Stimulated activated CD8-positive, alpha-beta memory T cell treated with anti-CD3 and anti-CD28 coated beads, Interleukin-15, amount 100 ng/mL, for 24 hours (primary cell): ENCODE measurements around the gene FOS.
"Not testable (repeated sequence)": the region's sequence is repeated elsewhere in the genome, so short reads cannot be mapped to it uniquely, and the experiment has no call there.

Experiments used
- DNase-seq: peaks from one replicate; pipeline ENCODE4 v3.0.0-alpha.2; 2020; ENCODE audit warnings: low read depth

The FOS gene

GRCh38 chr14:75278422-75279152 is at the start of gene FOS:
Gene FOS, plus strand, starts transcription at chr14:75278828. Its CDS starts 155 bp downstream, at chr14:75278983.
- peak; percentile 67 for DNase-seq

DNA sequence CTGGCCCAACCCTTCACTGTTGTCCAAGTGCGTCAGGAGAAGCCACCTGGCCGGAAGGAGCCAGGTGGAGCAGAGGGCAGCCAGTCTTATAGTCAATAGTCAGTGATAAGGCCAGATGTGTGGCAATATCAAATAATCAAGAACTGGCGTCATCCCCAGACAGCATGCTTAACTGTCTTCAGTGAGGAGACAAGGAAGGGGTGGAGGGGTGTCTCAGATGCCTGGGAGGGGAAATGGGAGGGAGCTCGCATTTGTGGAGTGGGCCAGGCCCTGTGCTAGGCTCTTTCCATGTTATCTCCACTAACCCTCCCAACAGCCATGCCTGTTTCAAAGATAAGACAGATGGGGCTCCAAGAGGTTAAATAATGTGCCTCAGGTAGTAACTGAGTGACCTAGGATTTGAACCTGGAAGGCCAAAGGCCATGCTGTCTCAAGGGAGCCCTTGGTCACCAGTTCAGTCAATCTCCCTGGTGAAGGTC is 48.9 kb upstream of the FOS start:
- DNase-seq = no peak

DNA sequence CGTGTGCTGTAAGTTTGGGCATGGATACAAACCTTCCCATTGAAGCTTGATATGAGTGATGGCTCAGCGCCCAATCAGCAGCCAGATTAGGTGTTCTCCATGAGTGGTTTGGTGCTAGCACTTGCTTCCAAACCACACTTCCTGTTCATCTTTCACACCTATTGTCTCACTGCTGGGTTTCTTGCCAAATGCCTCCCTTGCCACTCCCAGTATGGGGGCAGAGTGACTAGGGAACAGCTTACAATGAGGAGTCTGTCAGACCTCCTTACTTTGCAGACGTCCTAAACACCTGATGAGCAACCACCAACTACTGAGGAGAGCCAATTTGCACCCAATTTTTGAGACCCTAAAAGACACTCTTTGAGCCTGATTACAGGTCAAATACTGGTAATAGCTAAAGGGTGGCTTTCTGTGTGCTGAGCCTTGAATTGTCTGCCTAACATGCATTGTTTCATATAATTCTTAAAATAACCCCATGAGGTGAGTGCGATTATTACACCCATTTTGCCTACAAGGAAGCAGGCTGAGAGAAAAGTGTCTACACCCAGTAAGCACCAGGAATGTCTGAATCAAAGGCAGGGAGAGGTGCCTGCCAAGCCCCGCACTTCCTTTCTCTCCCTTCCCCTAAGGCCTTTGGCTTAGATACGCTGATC is 48.4 kb upstream of the FOS start:
- no peak for DNase-seq

DNA sequence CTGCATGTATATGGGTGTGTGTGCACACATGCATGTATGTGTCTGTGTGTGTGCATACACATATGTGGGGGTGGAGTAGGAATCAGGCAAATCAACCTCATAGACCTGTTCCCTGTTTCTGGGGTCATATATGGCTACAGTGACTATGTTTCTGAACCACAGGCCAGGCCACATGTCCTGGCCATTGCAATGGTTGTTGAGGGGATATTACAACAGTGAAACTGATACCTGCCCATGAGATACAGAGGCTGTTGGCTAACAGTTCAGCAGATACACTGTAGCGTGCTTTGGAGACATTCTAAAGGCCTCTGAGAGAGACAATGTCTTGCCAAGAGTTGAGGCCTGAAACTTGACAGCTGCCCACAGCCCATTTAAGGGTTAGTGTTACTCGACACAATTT is 47.3 kb upstream of the FOS start:
- no peak for DNase-seq

DNA sequence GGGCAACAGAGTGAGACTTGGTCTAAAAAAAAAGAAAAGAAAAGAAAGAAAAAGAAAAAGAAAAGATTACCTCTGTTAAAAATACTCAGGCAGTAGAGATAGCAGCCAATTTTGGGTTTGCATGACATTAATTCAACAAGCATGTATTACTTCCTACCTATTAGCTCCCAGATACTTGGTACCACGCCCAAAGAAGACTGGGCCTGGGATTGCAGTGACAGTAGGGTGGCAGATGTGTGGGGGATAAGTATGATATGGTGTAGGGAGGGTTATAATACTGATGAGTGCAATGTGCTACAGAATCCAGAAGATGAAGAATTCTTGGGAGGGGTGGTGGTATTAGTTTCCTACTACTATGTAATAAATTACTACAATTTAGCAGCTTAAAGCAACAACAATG is 46.4 kb upstream of the FOS start:
- no peak for DNase-seq

DNA sequence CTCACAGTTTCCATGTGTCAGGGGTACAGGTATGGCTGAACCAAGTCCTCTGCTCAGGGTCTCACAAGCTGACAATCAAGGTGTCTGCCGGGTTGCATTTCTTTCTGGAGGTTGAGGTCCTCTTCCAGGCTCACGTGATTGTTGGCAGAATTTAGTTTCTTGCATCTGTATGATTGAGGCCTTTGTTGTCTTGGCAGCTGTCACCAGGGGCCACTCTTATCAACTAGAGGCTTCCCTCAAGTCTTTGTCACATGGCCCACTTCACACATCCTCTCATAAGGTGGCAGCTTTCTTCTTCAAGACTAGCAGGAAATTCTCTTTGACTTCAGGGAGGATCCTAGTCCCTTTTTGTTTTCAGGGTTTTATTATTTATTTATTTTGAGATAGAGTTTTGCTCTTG is 46.0 kb upstream of the FOS start:
- no peak for DNase-seq

DNA sequence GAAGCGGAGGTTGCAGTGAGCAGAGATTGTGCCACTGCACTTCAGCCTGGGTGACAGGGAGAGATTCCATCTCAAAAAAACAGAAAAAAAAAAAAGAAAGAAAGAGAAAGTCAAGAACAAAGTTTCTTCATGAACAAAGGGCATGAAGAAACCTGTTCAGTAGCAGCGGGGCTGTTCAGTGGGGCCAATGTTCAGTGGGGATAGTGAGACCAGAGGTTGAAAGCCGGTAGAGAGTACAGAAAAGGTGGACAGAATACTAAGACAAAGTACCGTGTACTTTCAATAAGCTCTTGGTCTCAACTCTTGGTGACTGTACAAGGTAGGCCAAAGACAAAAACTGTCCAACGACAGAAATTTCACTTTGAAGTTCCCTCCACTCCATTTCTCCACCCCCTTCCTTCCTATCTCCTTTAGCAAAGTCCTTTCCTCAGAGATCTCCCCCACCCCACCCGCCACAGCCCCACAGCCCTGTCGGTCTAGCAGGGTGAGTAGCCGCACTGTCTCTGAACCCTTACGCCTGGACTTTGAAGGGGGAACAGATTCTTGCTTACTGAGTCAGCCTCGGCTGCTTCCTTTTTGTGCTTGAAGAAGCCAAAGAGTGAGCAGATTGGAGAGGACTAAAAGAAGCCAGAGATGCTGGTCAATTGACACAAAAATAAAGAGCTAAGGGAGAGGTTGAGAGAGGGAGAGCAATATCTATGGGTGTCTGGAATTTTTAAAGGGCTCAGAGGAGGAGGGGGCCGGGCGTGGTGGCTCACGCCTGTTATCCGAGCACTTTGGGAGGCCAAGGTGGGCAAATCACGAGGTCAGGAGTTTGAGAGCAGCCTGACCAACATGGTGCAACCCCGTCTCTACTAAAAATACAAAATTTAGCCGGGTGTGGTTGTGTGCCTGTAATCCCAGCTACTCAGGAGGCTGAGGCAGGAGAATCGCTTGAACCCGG is 44.2 kb upstream of the FOS start:
- DNase-seq = no peak

DNA sequence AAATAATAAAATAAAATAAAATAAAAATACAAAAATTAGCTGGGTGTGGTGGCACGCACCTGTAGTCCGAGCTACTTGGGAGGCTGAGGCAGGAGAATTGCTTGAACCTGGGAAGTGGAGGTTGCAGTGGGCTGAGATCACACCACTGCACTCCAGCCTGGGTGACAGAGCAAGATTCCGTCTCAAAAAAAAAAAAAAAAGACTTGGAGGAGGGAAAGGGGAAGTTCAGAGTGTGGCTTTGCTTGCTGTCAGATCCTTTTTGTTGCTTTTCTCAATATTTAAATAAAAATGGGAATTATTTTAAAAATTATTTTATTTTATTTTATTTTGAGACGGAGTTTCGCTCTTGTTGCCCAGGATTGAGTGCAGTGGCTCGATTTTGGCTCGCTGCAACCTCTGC is 43.4 kb upstream of the FOS start:
- DNase-seq = not testable (repeated sequence)

DNA sequence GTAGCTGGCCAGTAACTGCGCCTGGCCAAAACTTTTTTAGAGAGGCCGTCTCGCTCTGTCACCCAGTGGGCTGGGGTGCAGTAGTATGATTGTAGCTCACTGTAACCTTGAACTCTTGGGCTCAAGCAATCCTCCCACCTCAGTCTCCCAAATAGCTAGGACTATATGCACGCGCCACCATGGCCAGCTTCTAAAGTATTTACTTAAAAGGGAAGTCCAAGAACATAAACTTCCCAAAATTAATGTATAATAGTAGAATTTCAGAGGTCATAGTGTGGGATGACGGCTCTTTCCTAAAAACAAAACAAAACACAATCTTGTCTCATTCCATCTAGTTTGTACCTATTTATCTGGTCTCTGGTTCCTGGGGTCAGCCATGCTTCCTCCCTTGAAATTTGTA is 42.2 kb upstream of the FOS start:
- DNase-seq = no peak

DNA sequence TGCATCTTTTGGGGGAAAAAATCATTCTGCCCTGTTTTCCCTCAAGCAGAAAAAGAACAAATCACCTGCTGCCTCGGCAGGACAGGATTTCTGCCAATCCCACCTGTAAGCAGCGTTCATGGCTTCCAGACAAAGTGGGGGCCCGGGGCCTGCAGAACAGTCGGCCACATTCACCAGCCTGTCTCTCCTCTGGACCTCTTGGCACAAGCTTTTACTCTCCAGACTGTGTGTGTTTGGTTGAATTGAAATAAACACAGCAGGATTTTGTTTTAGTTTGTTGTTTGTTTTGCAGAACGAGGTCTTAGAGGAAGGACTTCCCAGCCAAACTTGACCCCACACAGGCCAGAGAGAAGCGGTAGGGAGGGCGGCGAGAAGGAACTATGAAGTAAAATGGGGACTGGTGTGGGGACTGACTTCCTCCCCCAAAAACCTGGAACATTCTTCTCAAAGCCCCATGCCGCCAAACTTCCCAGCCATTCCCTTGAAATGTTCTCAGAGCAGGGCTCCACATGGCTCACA is 41.7 kb upstream of the FOS start:
- DNase-seq = no peak

DNA sequence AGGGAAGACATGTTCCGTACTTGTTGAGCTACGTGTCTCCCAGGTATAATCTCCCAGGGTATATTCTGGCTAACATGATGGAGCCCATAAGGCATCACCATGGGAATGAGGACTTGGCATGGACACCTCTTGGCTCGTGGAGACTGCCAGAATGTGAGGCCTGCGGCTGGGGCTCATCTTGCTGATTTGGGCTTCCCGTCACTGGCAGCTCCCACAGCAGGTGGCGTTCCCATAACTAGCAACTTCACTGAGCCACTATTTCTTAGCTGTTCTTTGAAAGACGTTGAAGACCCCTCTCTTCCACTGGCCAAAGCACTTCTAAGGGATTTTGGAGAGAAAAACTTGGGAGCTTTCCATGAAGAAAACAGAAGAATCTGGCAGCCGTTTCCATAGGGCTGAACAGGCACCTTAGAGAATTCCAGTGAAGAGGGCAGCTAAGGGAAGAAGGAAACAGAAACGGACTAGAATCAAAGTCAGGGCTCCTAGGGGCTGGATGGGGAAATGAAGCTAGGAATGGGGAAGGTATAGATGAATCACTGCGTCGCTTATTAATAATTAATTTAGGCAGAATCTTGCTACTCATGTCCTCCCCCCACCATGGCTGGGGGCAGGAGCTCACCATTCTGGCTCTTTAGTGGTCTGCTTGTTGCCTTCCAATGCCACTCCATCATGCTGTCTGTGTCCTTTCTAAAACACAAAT is 39.7 kb upstream of the FOS start:
- no peak for DNase-seq

DNA sequence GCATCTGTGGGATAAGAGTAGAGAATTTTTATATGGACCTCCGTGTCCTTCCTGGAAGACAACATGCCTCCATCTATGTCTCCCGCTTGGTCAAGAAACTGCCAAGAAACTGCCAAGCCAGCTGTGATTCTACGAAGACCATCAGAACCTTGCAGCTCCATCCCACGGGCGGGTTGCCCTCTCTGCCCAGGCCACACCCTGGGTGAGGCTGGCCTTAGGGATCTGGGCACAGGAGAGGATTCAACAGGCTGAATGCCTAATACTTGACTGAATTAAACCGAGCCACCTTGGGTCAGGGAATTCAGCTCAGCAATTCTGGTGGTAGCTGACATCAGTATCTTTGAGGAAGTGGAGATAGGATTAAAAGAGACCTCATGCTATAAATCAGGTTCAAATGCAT is 37.8 kb upstream of the FOS start:
- DNase-seq = no peak

DNA sequence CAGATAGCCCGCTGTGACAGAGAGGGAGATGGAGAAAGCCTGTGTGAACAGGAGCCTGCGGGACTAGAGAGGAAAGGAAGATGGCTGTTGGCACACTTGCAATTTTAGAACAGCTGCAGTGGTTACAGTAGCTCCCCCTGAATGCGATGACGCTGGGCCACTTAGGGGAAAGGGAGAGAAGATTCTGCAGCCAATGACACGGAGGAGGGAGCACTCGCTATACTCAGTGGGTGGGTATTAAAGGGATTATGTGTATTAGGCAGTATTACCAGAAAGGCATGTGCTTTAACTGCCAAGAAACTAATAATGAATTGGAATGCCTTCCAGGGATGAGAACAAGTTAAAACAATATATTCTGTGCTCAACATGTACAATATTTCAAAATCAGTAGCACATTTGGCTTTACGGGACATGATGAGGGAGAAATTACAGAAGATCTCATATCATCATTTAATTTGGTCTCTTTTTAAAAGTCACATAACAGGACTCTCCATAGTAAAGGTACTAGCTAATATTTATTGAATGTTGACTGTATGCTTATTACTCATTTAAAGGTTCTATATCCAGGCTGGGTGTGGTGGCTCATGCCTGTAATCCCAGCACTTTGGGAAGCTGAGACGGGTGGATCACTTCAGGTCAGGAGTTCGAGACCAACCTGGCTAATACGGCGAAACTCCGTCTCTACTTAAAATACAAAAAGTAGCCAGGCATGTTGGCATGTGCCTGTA is 35.9 kb upstream of the FOS start:
- DNase-seq = no peak

- no peak for DNase-seq
These were observed 34.5 kb upstream of the FOS start for GRCh38 chr14:75244121-75244520.

GRCh38 chr14:75246546-75247285 is 31.9 kb upstream of the FOS start:
- DNase-seq = no peak

DNA sequence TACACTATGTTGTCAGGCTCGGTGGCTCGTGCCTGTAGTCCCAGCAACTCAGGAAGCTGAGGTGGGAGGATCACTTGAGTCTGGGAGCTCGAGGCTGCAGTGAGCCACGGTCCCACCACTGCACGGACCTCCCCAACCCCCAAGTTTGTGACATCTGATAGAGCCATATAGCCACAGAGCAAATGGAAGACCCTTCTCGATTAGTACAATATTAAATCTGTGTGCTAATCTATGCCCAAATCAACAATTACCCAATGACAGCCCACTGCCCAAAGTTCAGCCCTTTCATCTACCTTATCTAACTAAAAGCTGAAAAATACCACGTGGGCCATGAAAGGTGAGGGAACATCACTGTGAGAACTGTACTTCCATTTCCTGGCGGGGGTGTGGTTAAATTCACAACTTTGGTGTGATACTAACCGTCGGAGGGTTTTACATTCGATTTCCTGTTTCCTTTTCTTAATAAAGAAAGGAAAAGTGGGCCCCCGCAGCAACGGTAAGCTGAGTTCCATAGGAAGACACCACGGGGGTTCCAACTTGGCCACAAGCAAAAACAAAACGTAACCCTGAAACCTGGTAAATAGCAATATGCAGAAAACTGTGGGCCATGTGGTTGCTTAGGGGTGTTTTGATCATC is 31.2 kb upstream of the FOS start:
- no peak for DNase-seq

GRCh38 chr14:75247939-75248338 is 30.7 kb upstream of the FOS start:
- no peak for DNase-seq

GRCh38 chr14:75249251-75249957 is 29.2 kb upstream of the FOS start:
- DNase-seq = peak; percentile 33

- DNase-seq = no peak
These were observed 28.7 kb upstream of the FOS start for GRCh38 chr14:75249958-75250336.
